Fibroblast of lung (primary cell): ENCODE data around the gene UBE2M.

Experiments used
- EZH2 ChIP-seq: IDR thresholded peaks from 2 replicates; pipeline ENCODE4 v1.5.1; 2012; ENCODE audit warnings: low read length, control low read depth, mild to moderate bottlenecking; ENCODE audit errors: missing control alignments
- TF ChIP-seq, protein P1 (sequence below), 2 donors: IDR thresholded peaks in 1 of 2; conservative IDR thresholded peaks in 1 of 2; 1 replicate in 1 of 2; 2 replicates in 1 of 2; pipeline ENCODE4 v1.5.1; 2011 to 2012; ENCODE audit warnings: low read length in 2 of 2, control low read depth in 1 of 2, inconsistent platforms in 1 of 2, low read depth in 1 of 2, mild to moderate bottlenecking in 1 of 2

DNA sequence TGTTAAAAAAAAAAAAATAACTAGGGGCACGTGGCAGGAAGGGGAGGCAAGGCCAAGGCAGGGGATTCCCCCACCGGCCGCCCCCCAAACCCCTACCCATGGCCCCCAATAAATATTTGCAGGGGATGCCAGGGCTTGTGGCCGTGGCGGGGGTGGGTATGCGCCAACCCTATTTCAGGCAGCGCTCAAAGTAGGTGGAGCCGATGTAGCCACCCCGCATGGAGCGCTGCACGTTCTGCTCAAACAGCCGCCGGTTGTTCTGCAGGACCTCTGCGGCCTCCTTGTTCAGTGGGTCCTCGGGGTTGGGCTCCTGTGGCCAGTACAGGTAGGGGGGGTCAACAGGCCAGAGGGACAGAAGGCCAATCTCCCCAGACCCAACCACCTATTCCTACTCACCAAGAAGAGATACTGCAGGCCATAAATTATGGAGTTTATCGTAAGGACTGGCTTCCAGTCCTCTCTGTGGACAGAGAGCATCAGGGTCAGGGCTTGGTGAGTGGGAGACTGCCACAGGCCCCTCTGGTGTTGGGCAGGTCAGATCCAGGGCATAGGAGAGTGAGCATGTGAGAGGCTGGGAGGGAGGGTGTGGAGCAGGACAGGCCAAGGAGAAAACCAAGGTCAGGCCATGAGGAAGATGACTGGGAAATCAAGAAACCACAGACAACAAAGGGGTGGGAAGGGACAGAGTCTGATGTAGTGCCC, 2.3 kb downstream of the UBE2M start:
- TF ChIP-seq, protein P1, sequence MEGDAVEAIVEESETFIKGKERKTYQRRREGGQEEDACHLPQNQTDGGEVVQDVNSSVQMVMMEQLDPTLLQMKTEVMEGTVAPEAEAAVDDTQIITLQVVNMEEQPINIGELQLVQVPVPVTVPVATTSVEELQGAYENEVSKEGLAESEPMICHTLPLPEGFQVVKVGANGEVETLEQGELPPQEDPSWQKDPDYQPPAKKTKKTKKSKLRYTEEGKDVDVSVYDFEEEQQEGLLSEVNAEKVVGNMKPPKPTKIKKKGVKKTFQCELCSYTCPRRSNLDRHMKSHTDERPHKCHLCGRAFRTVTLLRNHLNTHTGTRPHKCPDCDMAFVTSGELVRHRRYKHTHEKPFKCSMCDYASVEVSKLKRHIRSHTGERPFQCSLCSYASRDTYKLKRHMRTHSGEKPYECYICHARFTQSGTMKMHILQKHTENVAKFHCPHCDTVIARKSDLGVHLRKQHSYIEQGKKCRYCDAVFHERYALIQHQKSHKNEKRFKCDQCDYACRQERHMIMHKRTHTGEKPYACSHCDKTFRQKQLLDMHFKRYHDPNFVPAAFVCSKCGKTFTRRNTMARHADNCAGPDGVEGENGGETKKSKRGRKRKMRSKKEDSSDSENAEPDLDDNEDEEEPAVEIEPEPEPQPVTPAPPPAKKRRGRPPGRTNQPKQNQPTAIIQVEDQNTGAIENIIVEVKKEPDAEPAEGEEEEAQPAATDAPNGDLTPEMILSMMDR (conservative IDR thresholded peaks at IDR 0.05 in 1 of 2, IDR thresholded peaks at IDR 0.05 in 1 of 2; ENCODE audit: low read depth in 1 of 2, low read length in 2 of 2): no peak
- TF ChIP-seq EZH2: no peak
